Adrenal gland (tissue), 5 donors: ENCODE results near the gene COX19.

ENCODE experiments used
- POLR2A ChIP-seq, 2 donors: fragments of 450-650 bp; IDR thresholded peaks; one replicate each; pipeline ENCODE4 v1.6.1; 2017; ENCODE audit warnings: antibody characterized with exemption in 2 of 2, mild to moderate bottlenecking in 2 of 2, moderate library complexity in 1 of 2
- TF ChIP-seq, protein P1 (sequence below), 6 experiments: fragments of 450-650 bp in 4 of 6; fragments of 200-600 bp in 2 of 6; sonication (generic) in 1 of 6; IDR thresholded peaks; 1 replicate in 5 of 6; 2 replicates in 1 of 6; pipeline versions ENCODE4 v1.5.1 to v1.8.0; 2016 to 2021; ENCODE audit warnings: antibody characterized with exemption in 6 of 6, mild to moderate bottlenecking in 2 of 6, moderate library complexity in 1 of 6
- donor health status: DM: no; HTN: no; CAD: no.

DNA sequence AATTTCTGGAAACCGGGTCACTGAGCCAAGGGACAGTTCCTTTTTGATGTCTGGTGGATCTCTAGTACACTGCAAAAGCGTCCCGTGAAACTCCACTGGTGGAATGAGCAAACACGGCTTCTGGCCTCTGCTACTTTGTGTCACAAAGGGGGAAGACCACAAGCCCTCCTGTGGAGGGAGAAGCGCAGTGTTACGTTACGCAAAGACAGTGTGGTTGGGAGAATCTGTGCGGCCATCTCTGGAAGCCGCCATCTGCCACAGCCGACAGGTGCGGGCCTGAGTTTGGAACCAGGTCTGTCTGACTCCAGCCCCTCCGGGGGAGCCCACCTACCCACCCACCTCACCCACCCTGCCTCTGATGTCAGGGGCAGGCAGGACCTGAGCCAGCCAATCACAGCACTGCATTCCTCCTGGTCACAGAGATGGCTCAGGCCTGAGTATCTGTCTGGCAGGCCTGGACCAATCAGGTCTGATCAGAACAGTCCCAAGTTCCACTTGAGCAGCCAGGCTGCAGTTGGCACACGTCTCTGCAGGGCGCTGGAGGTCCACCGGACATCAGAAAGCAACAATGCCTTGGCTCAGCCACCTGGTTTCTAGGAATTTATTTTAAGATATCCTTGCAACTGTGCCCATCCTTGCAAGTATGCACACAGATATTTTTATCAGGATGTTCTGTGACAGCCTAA, 4.7 kb upstream of the COX19 start:
- TF ChIP-seq, protein P1, sequence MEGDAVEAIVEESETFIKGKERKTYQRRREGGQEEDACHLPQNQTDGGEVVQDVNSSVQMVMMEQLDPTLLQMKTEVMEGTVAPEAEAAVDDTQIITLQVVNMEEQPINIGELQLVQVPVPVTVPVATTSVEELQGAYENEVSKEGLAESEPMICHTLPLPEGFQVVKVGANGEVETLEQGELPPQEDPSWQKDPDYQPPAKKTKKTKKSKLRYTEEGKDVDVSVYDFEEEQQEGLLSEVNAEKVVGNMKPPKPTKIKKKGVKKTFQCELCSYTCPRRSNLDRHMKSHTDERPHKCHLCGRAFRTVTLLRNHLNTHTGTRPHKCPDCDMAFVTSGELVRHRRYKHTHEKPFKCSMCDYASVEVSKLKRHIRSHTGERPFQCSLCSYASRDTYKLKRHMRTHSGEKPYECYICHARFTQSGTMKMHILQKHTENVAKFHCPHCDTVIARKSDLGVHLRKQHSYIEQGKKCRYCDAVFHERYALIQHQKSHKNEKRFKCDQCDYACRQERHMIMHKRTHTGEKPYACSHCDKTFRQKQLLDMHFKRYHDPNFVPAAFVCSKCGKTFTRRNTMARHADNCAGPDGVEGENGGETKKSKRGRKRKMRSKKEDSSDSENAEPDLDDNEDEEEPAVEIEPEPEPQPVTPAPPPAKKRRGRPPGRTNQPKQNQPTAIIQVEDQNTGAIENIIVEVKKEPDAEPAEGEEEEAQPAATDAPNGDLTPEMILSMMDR (IDR thresholded peaks at IDR 0.05) = no peak
- peak in 1 of 2 donors; percentile 18 for TF ChIP-seq POLR2A (IDR thresholded peaks at IDR 0.05)
